Mononuclear cell (primary cell): ENCODE data around the gene CRYBG1. TPM values are rescaled to one million over a fixed set of nuclear protein-coding genes. Genes with fewer than 3 reads are reported as not detected.

Experiments used
- total RNA-seq: library from RNA; depleted of rRNA; stranded (reverse); fragments of >200 nt; gene quantifications from one replicate; pipeline ENCODE4 v1.2.3, GENCODE V29; 2012

CRYBG1 gene
- total RNA-seq, 1 donor, result 60.9 TPM

Other genes with a start within 250 kb of the CRYBG1 start
- gene ATG5, start 35.0 kb upstream of the CRYBG1 start, total RNA-seq, result 62.8 TPM